Ascending aorta (tissue), 2 donors: ENCODE data around the gene CCBE1. TPM values are rescaled to one million over a fixed set of nuclear protein-coding genes. Genes with fewer than 3 reads are reported as not detected.

ENCODE experiments used
- DNase-seq, 2 donors: peaks; one replicate each; pipeline ENCODE4 v3.0.0-alpha.2; 2019; ENCODE audit warnings: low spot score in 2 of 2
- H3K27ac ChIP-seq, 2 donors: fragments of 200-600 bp; sonication (generic); one replicate each; pipeline ENCODE4 v1.5.1; 2016 to 2017; ENCODE audit warnings: mild to moderate bottlenecking in 1 of 2
- H3K27me3 ChIP-seq: fragments of 200-600 bp; sonication (generic); one replicate; pipeline ENCODE4 v1.5.1; 2017
- H3K36me3 ChIP-seq, 2 donors: fragments of 200-600 bp; sonication (generic); one replicate each; pipeline ENCODE4 v1.5.1; 2016
- H3K4me1 ChIP-seq, 2 donors: fragments of 200-600 bp; sonication (generic); one replicate each; pipeline ENCODE4 v1.5.1; 2016 to 2017; ENCODE audit warnings: mild to moderate bottlenecking in 1 of 2
- H3K4me3 ChIP-seq, 2 donors: fragments of 200-600 bp; sonication (generic); one replicate each; pipeline ENCODE4 v1.5.1; 2016 to 2017; ENCODE audit warnings: mild to moderate bottlenecking in 1 of 2
- H3K9me3 ChIP-seq, 2 donors: fragments of 200-600 bp; sonication (generic); one replicate each; pipeline ENCODE4 v1.5.1; 2016
- intact Hi-C: fragments of 100-400 bp; cut with DNase I; formaldehyde crosslinking; loops from one replicate; pipeline ENCODE4 v1.15.1; 2023
- total RNA-seq: library from RNA; depleted of rRNA; stranded (reverse); fragments of >200 nt; gene quantifications from one replicate; pipeline ENCODE4 v1.1.0, GENCODE V29; 2016
- TF ChIP-seq, protein P1 (sequence below), 3 experiments: fragments of 200-600 bp in 2 of 3; fragments of 450-650 bp in 1 of 3; sonication (generic) in 2 of 3; IDR thresholded peaks; one replicate each; pipeline ENCODE4 v1.5.1; 2016 to 2019; ENCODE audit warnings: antibody characterized with exemption in 3 of 3, mild to moderate bottlenecking in 1 of 3, moderate library complexity in 1 of 3

The CCBE1 gene
- total RNA-seq, result 0.32 TPM

GRCh38 chr18:59697236-59697932, at the start of gene CCBE1:
CCBE1 (minus strand) TSS chr18:59697423.
- H3K27me3 ChIP-seq, result no peaks in the 10 kb centered on the region
- H3K36me3 ChIP-seq, result no peaks in the 10 kb centered on the region
- peaks cover 0 to 6% of the 10 kb centered on the region in 2 donors for H3K4me1 ChIP-seq
- intact Hi-C loops, result loop anchor here (5.0 kb wide), 1 partner anchor 125 kb away; no protein-coding TSS in a partner anchor
- H3K4me3 ChIP-seq, result peak within 1 kb of the TSS; percentile 42 to 48
- DNase-seq, result no peak
- no peaks in the 10 kb centered on the region for H3K9me3 ChIP-seq
- no peak within 1 kb of the TSS for H3K27ac ChIP-seq
- TF ChIP-seq, protein P1, sequence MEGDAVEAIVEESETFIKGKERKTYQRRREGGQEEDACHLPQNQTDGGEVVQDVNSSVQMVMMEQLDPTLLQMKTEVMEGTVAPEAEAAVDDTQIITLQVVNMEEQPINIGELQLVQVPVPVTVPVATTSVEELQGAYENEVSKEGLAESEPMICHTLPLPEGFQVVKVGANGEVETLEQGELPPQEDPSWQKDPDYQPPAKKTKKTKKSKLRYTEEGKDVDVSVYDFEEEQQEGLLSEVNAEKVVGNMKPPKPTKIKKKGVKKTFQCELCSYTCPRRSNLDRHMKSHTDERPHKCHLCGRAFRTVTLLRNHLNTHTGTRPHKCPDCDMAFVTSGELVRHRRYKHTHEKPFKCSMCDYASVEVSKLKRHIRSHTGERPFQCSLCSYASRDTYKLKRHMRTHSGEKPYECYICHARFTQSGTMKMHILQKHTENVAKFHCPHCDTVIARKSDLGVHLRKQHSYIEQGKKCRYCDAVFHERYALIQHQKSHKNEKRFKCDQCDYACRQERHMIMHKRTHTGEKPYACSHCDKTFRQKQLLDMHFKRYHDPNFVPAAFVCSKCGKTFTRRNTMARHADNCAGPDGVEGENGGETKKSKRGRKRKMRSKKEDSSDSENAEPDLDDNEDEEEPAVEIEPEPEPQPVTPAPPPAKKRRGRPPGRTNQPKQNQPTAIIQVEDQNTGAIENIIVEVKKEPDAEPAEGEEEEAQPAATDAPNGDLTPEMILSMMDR (IDR thresholded peaks at IDR 0.05), result peak; percentile 28 to 68 (median 45)

DNA sequence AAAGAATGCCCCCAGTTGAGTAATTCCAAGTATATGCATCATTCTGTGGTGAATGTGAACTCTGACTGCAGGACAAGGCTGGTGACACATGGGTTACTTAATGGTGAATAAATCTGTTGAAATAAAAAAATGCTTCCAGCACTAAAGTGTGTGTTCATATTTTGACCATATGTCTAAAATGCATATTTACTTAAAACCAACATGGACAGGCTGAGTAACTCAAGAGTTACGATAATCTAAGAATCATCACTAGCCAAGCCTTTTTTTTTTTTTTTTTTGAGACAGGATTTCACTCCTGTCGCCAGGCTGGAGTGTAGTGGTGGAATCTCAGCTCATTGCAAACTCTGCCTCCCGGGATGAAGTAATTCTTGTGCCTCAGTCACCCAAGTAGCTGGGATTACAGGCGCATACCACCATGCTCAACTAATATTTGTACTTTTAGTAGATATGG, 47.1 kb upstream of the CCBE1 start:
- Histone ChIP-seq H3K4me3 (no peak overlapping the region), H3K36me3 (no peaks in the 10 kb centered on the region), H3K27me3 (no peaks in the 10 kb centered on the region), H3K9me3 (no peaks in the 10 kb centered on the region), H3K4me1 (no peaks in the 10 kb centered on the region), H3K27ac (no peak overlapping the region)
- intact Hi-C loops, result no loop called here
- no peak for DNase-seq
- TF ChIP-seq, protein P1 (IDR thresholded peaks at IDR 0.05), result no peak

DNA sequence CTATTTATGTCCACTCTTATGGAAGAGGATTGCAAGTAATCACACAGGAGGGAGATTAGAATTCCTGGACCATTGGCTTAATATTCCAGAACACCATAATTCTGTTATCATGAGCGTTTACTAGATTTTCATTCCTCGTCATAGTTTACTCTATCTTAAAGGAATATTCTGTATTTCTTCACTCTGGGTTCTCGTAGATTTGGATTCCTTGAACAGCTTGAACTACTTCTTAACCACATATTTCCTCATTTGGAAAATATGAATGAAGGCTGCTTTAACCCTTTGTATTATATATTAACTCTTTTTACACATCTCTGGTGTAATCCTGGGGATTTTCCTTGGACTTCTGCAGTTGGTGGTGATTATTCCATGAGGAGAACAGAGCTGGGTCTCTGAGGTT, 46.3 kb upstream of the CCBE1 start:
- H3K9me3 ChIP-seq, result peaks cover 0 to 3% of the 10 kb centered on the region in 2 donors
- H3K4me3 ChIP-seq, result no peak overlapping the region
- H3K4me1 ChIP-seq, result no peaks in the 10 kb centered on the region
- H3K36me3 ChIP-seq, result no peaks in the 10 kb centered on the region
- intact Hi-C loops, result no loop called here
- no peak for DNase-seq
- no peak overlapping the region for H3K27ac ChIP-seq
- TF ChIP-seq, protein P1 (IDR thresholded peaks at IDR 0.05), result no peak
- H3K27me3 ChIP-seq, result no peaks in the 10 kb centered on the region

DNA sequence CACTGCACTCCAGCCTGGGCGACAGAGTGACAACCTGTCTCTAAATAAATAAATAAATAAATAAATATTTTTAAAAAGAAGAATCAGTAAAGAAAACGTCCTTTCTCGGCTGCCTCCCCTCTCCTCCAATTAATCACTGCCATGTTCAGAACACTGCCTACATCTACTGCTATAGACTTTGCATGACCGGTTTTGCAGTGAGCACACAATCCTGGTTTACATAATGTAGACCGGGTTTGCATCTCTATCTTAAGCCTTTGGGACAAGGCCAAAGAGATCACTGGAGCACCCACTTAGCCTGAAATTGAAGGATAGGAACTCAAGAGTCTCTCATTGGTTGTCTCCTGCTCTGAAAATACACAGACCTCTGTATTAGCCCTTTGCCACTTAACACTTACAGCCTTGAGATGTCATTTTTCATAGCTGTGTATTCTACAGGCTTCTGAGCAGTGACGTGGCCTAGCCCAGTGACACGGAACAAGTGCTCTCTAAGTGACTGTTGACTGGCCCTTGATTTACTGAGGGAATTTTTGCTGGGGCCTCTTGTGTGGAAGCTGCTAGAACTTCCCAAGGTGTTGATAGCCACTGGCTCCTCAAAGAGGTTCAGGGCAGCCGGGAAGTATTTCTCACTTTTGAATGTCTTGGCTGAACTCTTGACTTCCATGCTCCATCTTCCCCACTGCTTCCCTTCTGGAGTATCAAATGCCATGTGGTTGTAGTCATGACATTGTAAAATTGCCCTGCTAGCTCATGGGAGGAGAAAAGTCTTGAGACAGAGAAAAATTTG, 45.3 kb upstream of the CCBE1 start:
- H3K27ac ChIP-seq, result no peak overlapping the region
- TF ChIP-seq, protein P1 (IDR thresholded peaks at IDR 0.05), result no peak
- DNase-seq, result no peak
- H3K4me3 ChIP-seq, result no peak overlapping the region
- intact Hi-C loops, result no loop called here
- peaks cover 0 to 6% of the 10 kb centered on the region in 2 donors for H3K9me3 ChIP-seq
- H3K36me3 ChIP-seq, result no peaks in the 10 kb centered on the region
- no peaks in the 10 kb centered on the region for H3K27me3 ChIP-seq
- no peaks in the 10 kb centered on the region for H3K4me1 ChIP-seq

GRCh38 chr18:59740141-59740540, 42.9 kb upstream of the CCBE1 start:
- Histone ChIP-seq H3K9me3 (peaks cover 0 to 6% of the 10 kb centered on the region in 2 donors), H3K27me3 (no peaks in the 10 kb centered on the region), H3K4me3 (no peak overlapping the region), H3K36me3 (no peaks in the 10 kb centered on the region), H3K27ac (no peak overlapping the region), H3K4me1 (no peaks in the 10 kb centered on the region)
- DNase-seq, result no peak
- intact Hi-C loops, result no loop called here
- TF ChIP-seq, protein P1 (IDR thresholded peaks at IDR 0.05), result no peak
